ENCODE data around the gene PPARA.

- TF ChIP-seq CTCF (conservative IDR thresholded peaks at IDR 0.05; ENCODE audit: low read depth, low read length) (no peak), EZH2 (IDR thresholded peaks at IDR 0.05; ENCODE audit: low read length, unreplicated experiment) (no peak), EZH2phosphoT487 (IDR thresholded peaks at IDR 0.05; ENCODE audit: borderline replicate concordance, low read length) (no peak)
Measured at GRCh38 chr22:46156031-46156430, 5.7 kb downstream of the PPARA start.
